Left kidney (tissue), 2 donors: Measurements from ENCODE around the gene PJA2. TPM values are rescaled to one million over a fixed set of nuclear protein-coding genes. Genes with fewer than 3 reads are reported as not detected.

Experiments used
- DNase-seq: peaks from one replicate; pipeline ENCODE4 v3.0.0-alpha.2; 2013
- polyA plus RNA-seq: library from polyadenylated mRNA; unstranded; fragments of 120-200 nt; gene quantifications from one replicate; pipeline ENCODE4 v1.2.1, GENCODE V29; 2013; ENCODE audit not compliant: insufficient read length

PJA2 gene
- polyA plus RNA-seq, 1 donor: 132 TPM

DNA sequence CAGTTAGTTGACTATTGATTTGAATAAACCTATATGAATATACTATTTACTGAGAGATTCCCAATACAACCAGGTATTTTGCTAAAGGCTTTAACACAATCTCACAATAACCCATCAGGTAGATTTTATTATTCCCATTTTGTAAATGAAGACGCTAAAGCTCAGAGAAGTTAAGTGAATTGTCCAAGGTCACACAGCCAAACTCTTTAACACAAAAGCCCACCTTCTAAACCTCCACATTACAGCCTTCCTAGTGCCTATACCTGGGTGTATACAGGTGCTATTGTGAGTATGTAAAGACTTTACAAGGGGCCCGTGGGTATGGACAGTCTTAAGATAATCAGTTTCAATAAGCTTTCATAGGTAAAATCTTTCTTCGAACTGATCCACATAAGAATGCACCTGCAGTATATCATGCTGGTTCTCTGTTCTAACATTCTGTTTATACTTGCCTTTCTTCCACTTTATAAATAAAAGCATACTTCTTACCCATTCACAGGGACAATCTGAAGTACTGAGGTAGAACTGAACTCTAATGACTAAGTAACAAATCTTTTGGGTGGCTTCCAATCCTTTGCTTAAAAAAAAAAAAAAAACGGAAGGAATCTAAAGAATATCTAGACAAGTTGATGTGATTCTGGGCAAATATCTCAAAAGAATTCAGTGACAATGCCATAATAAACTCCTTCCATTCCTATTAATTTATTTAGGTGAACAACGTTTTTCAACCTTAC is 59.1 kb downstream of the PJA2 start:
- DNase-seq: no peak

DNA sequence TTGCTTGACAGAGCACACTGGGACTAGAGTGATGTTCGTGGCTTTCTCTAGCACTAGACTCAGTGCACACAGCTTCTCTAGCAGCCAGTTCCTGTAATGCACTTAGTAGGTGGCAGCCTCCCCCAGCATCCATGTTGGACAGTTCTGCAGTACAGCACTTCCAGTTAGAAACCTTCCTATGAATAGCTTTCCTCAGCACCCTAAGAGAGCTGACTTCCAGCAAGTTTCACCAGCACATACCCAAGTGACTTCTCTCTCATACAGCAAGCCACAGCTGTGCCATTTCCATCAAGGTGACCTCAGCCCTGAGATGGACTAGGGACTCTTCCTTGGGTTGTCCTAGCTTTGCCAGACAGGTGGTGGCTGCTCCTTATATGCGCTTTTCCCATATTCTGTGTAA is 60.4 kb downstream of the PJA2 start:
- DNase-seq: no peak

DNA sequence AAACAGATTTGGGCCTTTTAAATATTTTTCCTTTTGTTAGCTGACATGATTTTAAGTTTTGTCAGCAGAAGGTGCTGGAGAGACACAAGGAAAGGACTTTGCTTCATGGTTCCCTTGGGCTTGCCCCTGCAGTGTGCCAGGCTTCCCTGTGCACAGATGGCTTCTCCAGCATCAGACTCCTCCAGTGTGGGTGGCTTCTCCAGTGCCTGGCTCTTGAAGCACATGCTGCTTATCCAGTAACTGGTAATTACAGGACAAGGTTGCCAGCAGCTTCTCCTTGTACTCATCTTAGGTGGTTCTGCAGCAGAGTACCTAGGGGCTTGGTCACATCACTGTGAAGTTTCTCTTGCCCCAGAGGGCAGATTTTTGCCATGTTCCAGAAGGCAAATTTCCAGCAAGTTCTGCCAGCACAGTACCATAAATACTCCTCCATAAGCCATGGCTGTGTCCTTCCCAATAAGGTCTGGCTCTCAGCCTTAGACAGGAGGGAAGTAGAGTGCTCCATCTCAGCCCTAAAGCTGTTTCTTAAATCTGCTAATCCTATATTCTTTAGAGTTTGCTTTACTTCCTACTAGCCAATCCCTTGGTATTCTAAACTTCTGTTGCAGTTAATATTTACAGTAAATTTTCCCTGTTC is 62.4 kb downstream of the PJA2 start:
- DNase-seq: no peak

- DNase-seq: no peak
Observed at GRCh38 chr5:109345699-109346098, 64.1 kb downstream of the PJA2 start.

DNA sequence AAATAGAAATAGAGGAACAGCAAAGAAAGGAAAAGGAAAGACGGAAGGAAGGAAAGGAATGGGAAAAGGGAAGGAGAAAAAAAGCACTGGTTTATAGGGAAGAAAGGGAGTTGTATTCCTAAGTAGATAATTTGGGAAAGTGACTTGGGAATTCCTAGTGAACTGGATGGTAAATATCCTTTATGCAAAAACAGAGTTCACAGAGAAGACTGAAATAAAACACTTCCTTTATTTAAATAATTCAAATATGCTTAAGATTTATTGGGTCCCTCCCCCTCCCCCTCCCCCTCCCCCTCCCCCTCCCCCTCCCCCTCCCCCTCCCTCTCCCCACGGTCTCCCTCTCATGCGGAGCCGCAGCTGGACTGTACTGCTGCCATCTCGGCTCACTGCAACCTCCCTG is 69.4 kb downstream of the PJA2 start:
- no peak for DNase-seq

DNA sequence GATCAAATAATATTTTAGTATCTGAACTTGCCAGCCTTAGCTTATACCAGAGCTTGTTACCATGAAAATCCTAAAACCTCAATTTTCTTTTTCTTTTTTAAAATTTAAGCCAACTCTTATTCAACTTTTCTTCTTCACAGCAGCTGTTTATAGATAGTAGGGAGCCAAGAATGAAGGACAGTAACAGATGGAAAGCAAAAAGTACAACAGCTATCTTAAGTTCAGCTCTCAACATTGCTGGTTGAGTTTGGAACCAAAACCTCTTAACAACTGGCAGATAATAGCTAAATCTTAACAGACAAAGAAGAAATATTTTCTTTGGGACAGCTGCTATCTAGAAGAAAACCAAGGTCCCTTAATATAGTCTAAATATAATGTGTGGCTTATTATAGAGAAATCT is 74.7 kb downstream of the PJA2 start:
- no peak for DNase-seq

GRCh38 chr5:109334056-109334455 is 75.7 kb downstream of the PJA2 start:
- DNase-seq: no peak

DNA sequence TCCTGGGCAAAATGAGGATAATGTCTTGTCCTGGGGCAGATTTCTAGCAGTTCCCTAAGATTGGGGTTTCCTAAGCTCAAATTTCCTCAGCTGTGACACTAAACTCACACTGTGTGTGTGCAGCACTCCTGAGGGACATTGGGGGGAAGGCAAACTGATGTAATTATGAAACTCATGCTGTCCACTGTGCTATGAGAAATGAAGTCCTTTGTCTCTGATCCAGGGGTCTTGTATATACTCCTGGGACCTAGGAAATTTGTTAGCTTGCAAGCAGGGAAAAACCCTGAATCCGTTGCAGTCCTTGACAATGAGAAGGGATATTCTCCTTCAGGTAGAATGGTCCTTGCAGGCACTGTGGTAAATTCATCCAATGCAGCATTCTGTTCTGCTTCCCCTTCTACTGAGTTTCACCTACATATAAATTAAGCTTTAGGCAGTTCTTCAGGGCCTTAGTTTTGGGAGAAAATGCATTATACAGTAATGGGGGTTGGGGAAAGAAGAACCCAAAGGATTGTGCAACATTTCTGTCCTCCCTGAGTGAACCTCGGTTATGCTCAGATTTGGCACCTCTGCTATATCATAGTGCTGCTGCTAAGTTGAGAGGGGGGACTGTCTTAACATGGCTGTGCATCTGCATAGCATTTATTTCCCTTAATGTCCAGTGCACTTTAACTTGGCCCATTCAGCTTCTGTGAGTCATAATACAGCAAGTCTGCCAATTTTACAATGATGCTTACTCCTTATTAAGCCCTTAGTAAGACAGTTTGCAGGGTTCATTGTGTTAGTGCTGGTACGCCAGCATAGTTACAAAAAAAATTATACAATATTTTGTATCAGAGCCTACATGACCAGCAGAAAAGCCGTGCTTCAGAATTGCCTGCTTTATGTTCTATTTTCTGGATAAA is 80.2 kb downstream of the PJA2 start:
- DNase-seq: no peak

DNA sequence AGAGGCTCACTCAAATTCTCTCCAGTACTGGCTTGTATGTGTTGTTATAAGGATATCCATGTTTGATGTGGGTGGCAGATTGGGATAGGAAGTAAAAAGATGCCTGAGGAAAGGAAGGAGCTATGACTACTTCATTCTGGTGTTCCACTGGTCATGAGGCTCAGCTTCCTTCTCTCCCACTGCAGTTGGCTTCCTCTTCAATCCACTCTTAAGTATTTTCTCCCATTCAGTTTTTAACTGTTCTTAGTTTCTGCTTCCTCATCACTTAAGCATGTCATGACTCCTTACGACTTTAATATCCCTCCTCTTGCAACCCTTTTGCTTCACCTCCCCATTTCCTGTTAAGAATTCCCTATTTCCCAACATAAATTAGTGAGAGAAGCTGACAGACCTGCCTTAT is 81.1 kb downstream of the PJA2 start:
- no peak for DNase-seq

DNA sequence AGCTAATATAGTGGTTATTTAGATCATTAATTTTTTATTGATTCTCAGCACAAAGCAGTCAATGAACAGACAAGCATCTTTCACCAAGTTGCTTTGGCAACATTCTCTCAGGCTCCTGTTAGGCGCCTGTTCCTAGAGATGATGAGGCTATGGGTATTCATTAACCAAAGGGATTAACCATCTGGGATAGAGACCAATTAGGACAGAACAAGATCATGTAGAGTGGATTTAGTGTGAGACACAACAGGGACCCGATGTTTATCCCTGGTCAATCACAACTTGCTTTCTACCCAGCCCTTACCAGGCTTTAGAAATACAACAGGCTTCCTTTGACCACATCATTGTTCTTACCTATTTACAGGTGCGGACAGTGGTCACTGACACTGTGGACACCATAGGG is 82.2 kb downstream of the PJA2 start:
- DNase-seq: no peak

DNA sequence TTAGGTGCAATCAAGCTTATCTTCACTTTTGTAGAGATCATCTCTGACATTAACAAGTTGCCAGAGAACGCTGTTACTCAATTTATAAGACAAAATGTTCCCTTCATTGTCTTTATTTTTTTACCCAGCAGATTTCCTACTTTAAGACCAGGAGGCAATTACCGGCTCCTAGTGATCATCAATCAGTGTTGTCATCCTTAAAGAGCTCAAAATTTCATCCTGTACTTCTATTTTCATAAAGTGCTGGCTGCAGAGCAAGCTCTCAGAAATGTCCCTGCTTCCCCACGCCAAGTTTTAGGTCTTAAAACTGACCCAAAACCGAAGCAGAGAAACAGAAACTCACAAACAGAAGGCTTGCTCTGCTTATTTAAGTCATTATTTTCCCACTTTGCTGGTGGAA is 82.9 kb downstream of the PJA2 start:
- DNase-seq: no peak

- no peak for DNase-seq
Observed at GRCh38 chr5:109325456-109325855, 84.3 kb downstream of the PJA2 start.

DNA sequence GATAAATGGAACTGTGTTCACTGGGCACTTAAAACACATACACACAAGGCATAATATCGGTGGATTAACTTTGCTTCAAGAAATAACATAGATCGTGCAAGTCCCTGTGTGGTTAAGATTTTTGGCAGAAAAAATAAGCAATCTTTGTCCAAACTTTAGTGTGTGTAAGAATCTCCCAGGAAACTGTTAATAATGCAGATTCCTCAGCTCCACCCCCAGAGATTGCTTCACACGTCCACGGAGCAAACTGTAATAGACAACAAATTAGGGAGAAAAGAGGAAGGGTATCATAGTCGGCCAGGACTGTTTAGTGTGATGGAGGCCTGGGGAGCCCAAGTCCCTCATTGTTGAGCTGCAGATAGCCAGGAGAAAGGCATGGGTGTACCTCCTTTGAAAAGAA is 84.8 kb downstream of the PJA2 start:
- DNase-seq: no peak

DNA sequence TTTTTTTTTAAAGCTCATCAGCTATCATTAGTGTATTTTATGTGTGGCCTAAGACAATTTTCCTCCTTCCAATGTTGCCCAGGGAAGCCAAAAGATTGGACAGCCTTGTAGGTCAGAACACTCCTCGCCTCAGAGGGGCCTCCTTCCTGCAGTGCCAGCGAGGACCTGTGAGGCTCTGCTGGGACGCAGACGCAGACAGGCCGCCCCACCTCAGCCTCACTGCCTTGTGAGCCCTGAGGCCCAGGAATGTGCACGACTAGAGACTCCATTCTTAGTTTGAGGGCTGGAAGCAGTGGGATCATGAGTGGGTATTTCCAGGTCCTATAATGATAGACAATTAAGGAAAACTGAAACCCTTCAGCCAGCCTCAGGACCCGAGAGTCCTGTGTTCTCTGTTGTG is 85.4 kb downstream of the PJA2 start:
- DNase-seq: no peak

GRCh38 chr5:109322694-109323093 is 87.1 kb downstream of the PJA2 start:
- no peak for DNase-seq

- DNase-seq: no peak
Observed at GRCh38 chr5:109319351-109319750, 90.4 kb downstream of the PJA2 start.

- no peak for DNase-seq
Observed at GRCh38 chr5:109318455-109319108, 91.2 kb downstream of the PJA2 start.

DNA sequence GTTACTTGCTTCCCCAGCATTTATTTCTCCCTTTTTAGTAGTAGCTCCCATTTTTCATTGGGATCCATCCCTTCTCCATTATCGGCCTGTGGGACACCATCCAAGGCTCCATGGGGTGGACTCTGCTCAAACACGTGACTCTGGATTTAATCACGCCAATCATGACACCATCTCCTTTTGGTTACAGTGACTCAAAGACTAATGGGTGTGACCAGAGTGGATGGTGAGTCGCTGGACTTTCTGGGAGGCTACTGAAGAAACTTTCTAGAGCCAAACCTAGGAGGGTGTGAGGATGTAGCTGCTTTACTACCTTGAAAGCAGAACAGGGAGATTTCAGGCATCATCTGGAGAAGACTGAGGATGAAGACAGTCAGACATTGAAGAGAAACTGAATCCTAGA is 93.1 kb downstream of the PJA2 start:
- DNase-seq: no peak

DNA sequence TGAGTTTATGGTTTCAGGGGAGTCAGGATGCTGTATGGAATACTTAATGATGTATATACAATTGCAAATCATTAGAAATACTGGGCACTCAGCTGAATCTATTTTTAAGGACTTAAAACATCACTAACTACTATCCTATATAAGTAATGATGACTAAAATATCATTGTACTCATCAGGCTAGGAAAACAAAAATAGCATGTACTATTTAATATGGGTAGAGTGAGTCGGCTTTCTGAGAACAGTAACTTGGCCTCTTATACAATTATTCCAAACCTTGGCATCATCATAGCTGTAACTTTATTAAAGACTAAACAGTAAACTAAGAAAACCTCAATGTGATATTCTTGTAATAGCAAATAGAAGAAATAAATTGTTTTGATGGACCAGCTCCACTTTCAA is 94.5 kb downstream of the PJA2 start:
- DNase-seq: no peak

- no peak for DNase-seq
Observed at GRCh38 chr5:109313127-109313526, 96.6 kb downstream of the PJA2 start.

DNA sequence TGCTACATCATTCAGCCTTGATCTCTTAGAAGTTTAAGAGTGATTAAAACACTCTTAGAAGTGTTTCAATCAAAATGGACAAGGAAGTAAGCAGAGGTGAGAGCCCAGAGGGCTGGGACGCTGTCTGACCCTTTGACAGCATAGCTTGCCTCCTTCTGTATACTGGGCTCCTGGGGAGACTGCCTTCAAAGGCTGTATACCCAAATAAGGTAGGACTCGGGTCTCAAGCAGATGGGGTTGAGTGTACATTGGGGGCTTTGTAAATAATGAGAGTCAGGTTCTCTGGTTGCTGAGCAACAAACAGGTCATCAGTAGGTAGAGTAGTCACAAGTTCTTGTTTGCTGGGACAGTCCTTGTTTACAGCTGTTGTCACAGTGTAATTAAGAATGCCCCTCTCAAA is 97.1 kb downstream of the PJA2 start:
- no peak for DNase-seq

DNA sequence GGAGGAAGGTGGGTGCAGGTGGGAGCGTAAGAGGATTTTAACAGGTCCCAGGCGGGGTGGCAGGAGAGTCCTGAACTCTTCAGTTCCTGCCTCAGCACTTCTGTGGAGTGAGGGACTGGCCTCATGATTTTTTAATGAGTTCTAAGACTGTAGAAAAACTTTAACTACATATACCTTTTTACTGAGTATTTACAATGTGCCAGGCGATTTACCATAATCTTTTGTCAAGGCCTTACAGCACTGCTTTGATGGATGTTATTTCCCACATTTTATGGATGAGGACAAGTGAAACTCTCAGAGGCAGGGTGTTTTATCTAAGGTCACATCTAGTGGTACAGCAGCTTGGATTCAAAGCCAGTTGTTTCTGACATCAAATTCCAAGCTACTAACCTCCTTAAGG is 99.5 kb downstream of the PJA2 start:
- DNase-seq: no peak
